Small intestine (tissue), 7 donors: ENCODE data around the gene ACKR1. TPM values are rescaled to one million over a fixed set of nuclear protein-coding genes. Genes with fewer than 3 reads are reported as not detected.

Experiments
- DNase-seq, 2 donors: peaks; one replicate each; pipeline versions ENCODE4 v3.0.0 to v3.0.0-alpha.2; 2013
- FAIRE-seq: peaks from 2 replicates; lab custom pipeline; 2012; peaks lifted over from hg19 to GRCh38; lab: Jason Lieb, UNC
- H3K27ac ChIP-seq, 3 donors: one replicate each; pipeline ENCODE4 v1.5.1; 2013; ENCODE audit warnings: low read length in 2 of 3, mild to moderate bottlenecking in 2 of 3, control low read depth in 1 of 3, inconsistent platforms in 1 of 3, low read depth in 1 of 3, moderate library complexity in 1 of 3
- H3K27me3 ChIP-seq, 3 donors: one replicate each; pipeline ENCODE4 v1.6.1; 2013; ENCODE audit warnings: low read length in 3 of 3, inconsistent platforms in 1 of 3; ENCODE audit not compliant: control insufficient read depth in 3 of 3, insufficient read depth in 3 of 3
- H3K36me3 ChIP-seq, 3 donors: one replicate each; pipeline ENCODE4 v1.6.1; 2013; ENCODE audit warnings: low read length in 3 of 3, inconsistent platforms in 1 of 3, low read depth in 1 of 3, mild to moderate bottlenecking in 1 of 3, moderate library complexity in 1 of 3; ENCODE audit not compliant: control insufficient read depth in 3 of 3, insufficient read depth in 2 of 3
- H3K4me1 ChIP-seq, 3 donors: one replicate each; pipeline ENCODE4 v1.6.1; 2013; ENCODE audit warnings: low read length in 2 of 3, inconsistent platforms in 1 of 3, low read depth in 1 of 3, mild to moderate bottlenecking in 1 of 3, moderate library complexity in 1 of 3; ENCODE audit not compliant: control insufficient read depth in 3 of 3, insufficient read depth in 2 of 3
- H3K4me3 ChIP-seq, 3 donors: one replicate each; pipeline ENCODE4 v1.5.1; 2013; ENCODE audit warnings: low read length in 3 of 3, control low read depth in 1 of 3, inconsistent platforms in 1 of 3, low read depth in 1 of 3, mild to moderate bottlenecking in 1 of 3, moderate library complexity in 1 of 3
- H3K9me3 ChIP-seq, 2 donors: one replicate each; pipeline ENCODE4 v1.6.1; 2013; ENCODE audit warnings: low read depth in 1 of 2, low read length in 1 of 2; ENCODE audit not compliant: control insufficient read depth in 2 of 2, insufficient read depth in 1 of 2
- WGBS, 3 donors: extraction: QIAGEN DNeasy Blood & Tissue Kit; methylation state at CpG; one replicate each; pipeline ENCODE4 v1.1.7; 2013; 5-methylcytosine and 5-hydroxymethylcytosine counted together
- polyA plus RNA-seq, 4 donors: library from polyadenylated mRNA; stranded (reverse) in 3 of 4; unstranded in 1 of 4; fragments of 200-250 nt in 3 of 4; fragments of 120-200 nt in 1 of 4; gene quantifications; one replicate each; pipeline versions ENCODE4 v1.2.1 to v1.2.3, GENCODE V29; 2013
- donor health status: healthy with polysubstance abuse.
- donor health status: control.
- donor health status: control.
- donor health status: Bipolar disorder and iron deficiency.
- donor health status: healthy.

Gene ACKR1
- polyA plus RNA-seq, 4 donors, result 1.3 to 96.8 (median 2.7) TPM

DNA sequence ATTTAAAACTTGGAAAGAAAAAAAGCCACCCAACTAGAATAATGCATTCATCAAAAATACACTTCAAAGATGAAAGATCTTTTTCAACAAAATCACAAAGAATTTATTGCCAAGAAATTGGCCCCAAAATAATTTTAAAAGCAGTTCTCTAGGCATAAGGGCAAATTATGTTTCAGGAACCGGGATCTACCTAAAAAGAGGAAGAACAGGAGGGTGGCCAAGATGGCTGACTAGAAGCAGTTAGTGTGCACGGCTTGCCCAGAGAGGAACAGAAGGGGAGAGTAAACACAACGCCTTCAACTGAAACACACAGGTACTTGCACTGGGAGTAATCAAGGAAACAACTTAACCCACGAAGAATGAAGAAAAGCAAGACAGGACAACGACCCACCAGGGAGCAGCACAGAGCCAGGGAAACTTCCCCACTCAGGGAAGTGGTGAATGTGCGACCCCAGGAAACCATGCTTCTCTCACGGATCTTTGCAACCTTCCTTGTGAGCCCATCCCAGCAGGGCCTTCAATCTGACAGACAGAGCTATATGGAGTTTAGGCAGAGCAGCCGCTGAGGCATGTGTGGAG is 46.1 kb downstream of the ACKR1 start:
- no peak overlapping the region for H3K4me3 ChIP-seq
- WGBS, 3 donors, result 63 to 66% (median 63%) methylated on average over 8 of the region's 8 CpGs
- H3K9me3 ChIP-seq, result peaks cover 0 to 11% of the 10 kb centered on the region in 2 donors
- no peaks in the 10 kb centered on the region for H3K36me3 ChIP-seq
- no peak for DNase-seq
- H3K27ac ChIP-seq, result no peak overlapping the region
- no peak for FAIRE-seq
- H3K4me1 ChIP-seq, result no peaks in the 10 kb centered on the region
- H3K27me3 ChIP-seq, result no peaks in the 10 kb centered on the region

Other genes starting within 250 kb of the ACKR1 start
- gene IFI16, start 195.0 kb upstream of the ACKR1 start, polyA plus RNA-seq, result 10 to 100 TPM in 3 of 4 donors, 1 to 10 TPM in 1; 6.5 to 73.1 (median 31.9) TPM
- 1 to 10 TPM in 3 of 4 donors, under 1 TPM in 1; 0.49 to 2.2 (median 1.1) TPM for gene AIM2, start 128.1 kb upstream of the ACKR1 start, polyA plus RNA-seq
- gene CADM3, start 33.3 kb upstream of the ACKR1 start, polyA plus RNA-seq, result 10 to 100 TPM in 1 of 4 donors, under 1 TPM in 2, not detected in 1; 0.27 to 23.5 (median 0.65) TPM
- 1 to 10 TPM in 1 of 4 donors, under 1 TPM in 2, not detected in 1; 0.12 to 2.2 (median 0.75) TPM for gene FCER1A, start 97.5 kb downstream of the ACKR1 start, polyA plus RNA-seq
- gene OR10J4, start 227.3 kb downstream of the ACKR1 start, polyA plus RNA-seq, result not detected
- gene OR10J1, start 234.8 kb downstream of the ACKR1 start, polyA plus RNA-seq, result not detected